Measurements from ENCODE around the gene HPX. TPM values are rescaled to one million over a fixed set of nuclear protein-coding genes. Genes with fewer than 3 reads are reported as not detected.
A peak's percentile ranks its signal among the peaks of the same experiment; 100 is the strongest.

The HPX gene
- total RNA-seq, 3 donors from 2014 or later = 2.0 to 7.0 (median 2.3) TPM

GRCh38 chr11:6485661-6486060 lies 44.9 kb upstream of the HPX start:
- H3K4me3 ChIP-seq = no peak overlapping the region
- no peak for TF ChIP-seq CTCF (IDR thresholded peaks at IDR 0.05)
- H3K36me3 ChIP-seq (ENCODE audit: low read depth) = no peaks in the 10 kb centered on the region
- DNase-seq (no peak), ATAC-seq (no peak)
- no peaks in the 10 kb centered on the region for H3K9me3 ChIP-seq
- intact Hi-C loops (cut with DNase I, micrococcal nuclease) = no loop called here
- peaks cover 48% of the 10 kb centered on the region for H3K4me1 ChIP-seq (ENCODE audit: low read depth)

DNA sequence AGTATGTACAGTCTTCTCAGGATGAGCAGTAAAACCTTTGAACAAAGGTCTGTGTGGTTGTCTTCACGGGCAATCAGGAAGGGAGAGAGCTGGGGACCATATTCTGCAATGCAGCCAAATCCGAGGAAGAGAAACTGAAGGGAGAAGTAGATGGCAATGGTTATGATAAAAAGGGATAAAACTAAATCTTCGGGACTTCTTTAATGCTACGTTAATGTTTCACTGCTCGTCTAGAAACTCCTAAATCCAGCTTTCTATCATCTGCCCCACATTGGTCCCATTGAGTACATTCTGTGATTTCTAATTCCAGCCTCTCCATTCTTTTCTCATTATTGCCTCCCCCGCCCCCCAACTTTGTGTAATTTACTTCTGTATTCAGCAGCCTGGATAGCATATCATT lies 42.2 kb upstream of the HPX start:
- Histone ChIP-seq H3K9me3 (no peaks in the 10 kb centered on the region), H3K4me1 (ENCODE audit: low read depth) (peaks cover 50% of the 10 kb centered on the region), H3K4me3 (no peak overlapping the region), H3K36me3 (ENCODE audit: low read depth) (peaks cover under 1% of the 10 kb centered on the region)
- no peak for TF ChIP-seq CTCF (IDR thresholded peaks at IDR 0.05)
- intact Hi-C loops (cut with DNase I, micrococcal nuclease) = no loop called here
- ATAC-seq = no peak
- no peak for DNase-seq

DNA sequence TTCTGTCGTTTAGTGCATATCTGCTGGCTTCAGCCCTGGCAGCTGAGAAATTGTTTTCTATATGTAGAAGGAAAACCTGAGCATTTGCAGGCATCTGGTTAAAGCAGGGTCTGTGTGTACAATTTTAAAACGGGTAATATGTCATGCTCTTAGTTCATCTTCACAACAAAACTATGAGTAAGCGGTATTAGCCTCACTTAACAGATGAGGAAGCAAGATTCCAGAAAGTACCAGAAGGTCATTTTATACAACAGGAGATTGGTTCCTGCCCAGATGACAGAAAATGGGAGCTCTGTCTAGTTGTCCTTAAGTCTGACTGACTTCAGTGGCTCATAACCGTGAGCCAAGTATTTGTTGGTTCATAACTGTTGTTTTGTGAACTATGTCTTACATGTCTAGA lies 41.7 kb upstream of the HPX start:
- peaks cover 46% of the 10 kb centered on the region for H3K4me1 ChIP-seq (ENCODE audit: low read depth)
- no peak for TF ChIP-seq CTCF (IDR thresholded peaks at IDR 0.05)
- H3K36me3 ChIP-seq (ENCODE audit: low read depth) = peaks cover 5% of the 10 kb centered on the region
- intact Hi-C loops (cut with DNase I, micrococcal nuclease) = no loop called here
- no peaks in the 10 kb centered on the region for H3K9me3 ChIP-seq
- DNase-seq (no peak), ATAC-seq (no peak)
- no peak overlapping the region for H3K4me3 ChIP-seq

GRCh38 chr11:6481924-6482275 lies 41.1 kb upstream of the HPX start:
- peaks cover 5% of the 10 kb centered on the region for H3K36me3 ChIP-seq (ENCODE audit: low read depth)

DNA sequence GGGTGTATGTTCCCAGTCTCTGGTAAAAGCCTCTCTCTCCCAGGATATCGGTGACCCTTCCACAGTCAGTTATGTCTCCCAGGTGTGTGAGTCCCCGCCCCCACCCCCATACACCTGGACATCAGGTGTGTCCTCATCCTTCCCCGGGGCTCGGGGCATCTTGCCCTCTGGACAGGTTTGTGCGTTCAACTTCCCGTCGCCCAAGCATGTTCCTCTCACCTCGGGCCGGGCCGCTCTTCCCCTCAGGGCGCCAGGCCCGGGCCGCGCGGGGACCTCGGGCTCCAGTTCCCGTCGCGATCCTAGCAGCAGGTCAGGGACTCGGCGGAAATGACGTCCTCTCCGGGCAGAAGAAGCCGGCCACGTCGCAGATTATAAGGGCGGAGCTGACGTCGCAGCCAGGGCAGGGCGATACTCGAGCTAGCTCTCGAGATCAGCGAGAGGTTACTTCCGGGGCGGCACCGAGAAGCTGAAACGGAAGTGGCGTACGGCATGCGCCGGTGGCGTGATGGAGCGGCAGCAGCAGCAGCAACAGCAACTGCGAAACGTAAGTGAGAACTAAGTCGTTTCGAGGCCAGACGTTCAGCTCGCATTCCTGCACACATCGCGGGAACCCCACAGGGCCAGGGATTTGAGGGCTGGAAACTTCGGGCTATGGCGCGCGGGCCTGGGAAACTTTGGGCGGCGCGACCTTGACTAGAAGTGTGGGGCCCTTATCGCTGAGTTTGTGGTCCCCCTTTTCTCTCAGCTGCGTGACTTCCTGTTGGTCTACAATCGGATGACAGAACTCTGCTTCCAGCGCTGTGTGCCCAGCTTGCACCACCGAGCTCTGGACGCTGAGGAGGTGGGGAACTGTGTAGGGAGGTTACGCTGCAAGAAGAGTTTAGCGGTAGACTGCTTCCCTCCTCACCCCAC lies 40.5 kb upstream of the HPX start, which contains the start of the genes ARFIP2 and TIMM10B:
Gene ARFIP2 (minus strand): TSS at position 320 of the 912 bp plus-strand sequence. CDS start 910 bp downstream, outside the sequence.
Gene TIMM10B (plus strand): TSS at position 490 of the 912 bp plus-strand sequence. CDS start 16 bp downstream, at position 506.
- Histone ChIP-seq H3K4me1 (ENCODE audit: low read depth) (peaks cover 34% of the 10 kb centered on the region), H3K4me3 (peak within 1 kb of the TSS; percentile 50), H3K9me3 (no peaks in the 10 kb centered on the region), H3K36me3 (ENCODE audit: low read depth) (peaks cover 5% of the 10 kb centered on the region)
- DNase-seq = peak; percentile 98 to 99 (median 99)
- ATAC-seq = peak; percentile 99
- no peak for TF ChIP-seq CTCF (IDR thresholded peaks at IDR 0.05)
- intact Hi-C loops (cut with DNase I, micrococcal nuclease) = no loop called here

More at GRCh38 chr11:6481924-6482275, 41.1 kb upstream of the HPX start:
- peaks cover 41% of the 10 kb centered on the region for H3K4me1 ChIP-seq (ENCODE audit: low read depth)
- DNase-seq = no peak
- H3K9me3 ChIP-seq = no peaks in the 10 kb centered on the region
- no peak for TF ChIP-seq CTCF (IDR thresholded peaks at IDR 0.05)
- peak overlapping the region; percentile 50 for H3K4me3 ChIP-seq
- intact Hi-C loops (cut with DNase I, micrococcal nuclease) = no loop called here
- peak; percentile 30 for ATAC-seq

All from mucosa of descending colon (tissue), 3 donors.